HCT116 (cell line): ENCODE results near the gene RPL35A. TPM values are rescaled to one million over a fixed set of nuclear protein-coding genes. Genes with fewer than 3 reads are reported as not detected.

Source experiments
- ATAC-seq: fragments of 200-7000 bp; cut with Tn5 transposase; 2 replicates; pipeline ENCODE4 v1.9.1; 2020; ENCODE audit warnings: mild to moderate bottlenecking, moderate library complexity
- BruUV-seq: library from RNA; stranded (reverse); fragments of 400-500 nt; replicated peaks from 2 replicates; lab custom pipeline; 2021; lab: Mats Ljungman, UMichigan
- CTCF ChIA-PET: fragments of 300-600 bp; sonication (Branson Sonifier 250); formaldehyde crosslinking; loops from one replicate; lab custom pipeline; 2021; ENCODE audit warnings: antibody characterized with exemption; lab: Charles Lee
- POLR2A ChIA-PET: fragments of 300-600, 350-600 bp; sonication (Branson Sonifier 250); formaldehyde crosslinking; loops from one replicate; lab custom pipeline; 2021; ENCODE audit warnings: antibody characterized with exemption; lab: Charles Lee
- RAD21 ChIA-PET, 2 experiments: fragments of 300-600 bp; sonication (Branson Sonifier 250); formaldehyde crosslinking; loops; one replicate each; lab custom pipeline; 2023; ENCODE audit warnings: low total read pairs in 2 of 2; ENCODE audit not compliant: uncharacterized antibody in 2 of 2, unreplicated experiment in 2 of 2, low non-redundant PET in 1 of 2; lab: Charles Lee
- DNase-seq: peaks from one replicate; pipeline ENCODE4 v3.0.0-alpha.2; 2010; ENCODE audit warnings: low read depth, low spot score
- H2AFZ ChIP-seq: fragments of 200-600 bp; shearing (Covaris generic), sonication (generic); 2 replicates; pipeline ENCODE4 v1.6.1; 2017; ENCODE audit warnings: low read depth, mixed run types, mixed read lengths, antibody characterized with exemption, low read length; ENCODE audit not compliant: poor library complexity, severe bottlenecking
- H3K27ac ChIP-seq: 2 replicates; pipeline ENCODE4 v1.5.1; 2012; ENCODE audit warnings: low read depth, low read length
- H3K27me3 ChIP-seq: fragments of 200-600 bp; sonication (generic); 2 replicates; pipeline ENCODE4 v1.6.1; 2016; ENCODE audit warnings: mixed run types, low read length, mixed read lengths; ENCODE audit not compliant: insufficient read depth
- H3K36me3 ChIP-seq, 2 experiments: fragments of 200-500 bp in 1 of 2; fragments of 200-600 bp in 1 of 2; sonication (Bioruptor generic) in 1 of 2; sonication (generic) in 1 of 2; 2 replicates each; pipeline versions ENCODE4 v1.5.1 to v1.6.1; 2014 to 2016; ENCODE audit warnings: low read length in 2 of 2, inconsistent platforms in 1 of 2, mixed read lengths in 1 of 2, mixed run types in 1 of 2; ENCODE audit not compliant: insufficient read depth in 2 of 2, control insufficient read depth in 1 of 2
- H3K4me1 ChIP-seq, 2 experiments: fragments of 200-600 bp in 1 of 2; sonication (generic) in 1 of 2; 2 replicates each; pipeline versions ENCODE4 v1.5.1 to v1.6.1; 2012 to 2017; ENCODE audit warnings: low read length in 2 of 2, inconsistent platforms in 1 of 2, mild to moderate bottlenecking in 1 of 2, mixed read lengths in 1 of 2, mixed run types in 1 of 2, moderate library complexity in 1 of 2; ENCODE audit not compliant: insufficient read depth in 2 of 2, control insufficient read depth in 1 of 2
- H3K4me2 ChIP-seq: fragments of 200-600 bp; sonication (generic); 2 replicates; pipeline ENCODE4 v1.6.1; 2017; ENCODE audit warnings: mixed run types, low read length, mixed read lengths
- H3K4me3 ChIP-seq, 2 experiments: fragments of 200-600 bp in 1 of 2; sonication (generic) in 1 of 2; replicated peaks in 1 of 2; 2 replicates each; pipeline ENCODE4 v1.5.1; 2011 to 2016; ENCODE audit warnings: low read length in 2 of 2, control low read depth in 1 of 2, low read depth in 1 of 2, mild to moderate bottlenecking in 1 of 2, mixed read lengths in 1 of 2, mixed run types in 1 of 2
- H3K79me2 ChIP-seq: fragments of 200-600 bp; sonication (generic); 2 replicates; pipeline ENCODE4 v1.6.1; 2017; ENCODE audit warnings: mild to moderate bottlenecking, mixed run types, low read length, moderate library complexity, mixed read lengths; ENCODE audit not compliant: insufficient read depth
- H3K9ac ChIP-seq: fragments of 200-600 bp; sonication (generic); 2 replicates; pipeline ENCODE4 v1.6.1; 2016; ENCODE audit warnings: low read length, mixed read lengths
- H3K9me2 ChIP-seq: fragments of 200-600 bp; sonication (generic), shearing (Covaris generic); 2 replicates; pipeline ENCODE4 v1.6.1; 2017; ENCODE audit warnings: mixed run types, mild to moderate bottlenecking, moderate library complexity; ENCODE audit not compliant: insufficient read depth
- H3K9me3 ChIP-seq, 2 experiments: fragments of 200-500 bp in 1 of 2; fragments of 200-600 bp in 1 of 2; sonication (Bioruptor generic) in 1 of 2; sonication (generic) in 1 of 2; 2 replicates each; pipeline ENCODE4 v1.6.1; 2014 to 2017; ENCODE audit warnings: low read length in 2 of 2, mixed read lengths in 2 of 2, inconsistent platforms in 1 of 2, low read depth in 1 of 2, mild to moderate bottlenecking in 1 of 2, mixed run types in 1 of 2, moderate library complexity in 1 of 2; ENCODE audit not compliant: control insufficient read depth in 1 of 2, insufficient read depth in 1 of 2
- H4K20me1 ChIP-seq: fragments of 200-600 bp; sonication (generic), shearing (Covaris generic); 2 replicates; pipeline ENCODE4 v1.6.1; 2017; ENCODE audit warnings: mixed run types, mild to moderate bottlenecking, moderate library complexity; ENCODE audit not compliant: insufficient read depth
- CEBPB ChIP-seq: IDR thresholded peaks from 2 replicates; pipeline ENCODE4 v1.6.1; 2012; ENCODE audit warnings: low read depth
- EGR1 ChIP-seq: IDR thresholded peaks from 2 replicates; pipeline ENCODE4 v1.6.1; 2012; ENCODE audit warnings: low read depth
- ELF1 ChIP-seq: IDR thresholded peaks from 2 replicates; pipeline ENCODE4 v1.6.1; 2012; ENCODE audit warnings: low read depth, borderline replicate concordance
- EZH2 ChIP-seq: fragments of 200-600 bp; sonication (generic); IDR thresholded peaks from 2 replicates; pipeline ENCODE4 v1.6.1; 2017; ENCODE audit warnings: antibody characterized with exemption, mixed run types
- EZH2phosphoT487 ChIP-seq: fragments of 200-600 bp; IDR thresholded peaks from 2 replicates; pipeline ENCODE4 v1.6.1; 2018; ENCODE audit warnings: antibody characterized with exemption, borderline replicate concordance
- JUND ChIP-seq: IDR thresholded peaks from 2 replicates; pipeline ENCODE4 v1.6.1; 2012
- POLR2AphosphoS5 ChIP-seq: IDR thresholded peaks from 2 replicates; pipeline ENCODE4 v1.6.1; 2011; ENCODE audit warnings: mild to moderate bottlenecking, low read depth, low read length, moderate library complexity
- YY1 ChIP-seq: IDR thresholded peaks from 2 replicates; pipeline ENCODE4 v1.6.1; 2011; ENCODE audit warnings: low read length, low read depth, moderate library complexity, mild to moderate bottlenecking; ENCODE audit not compliant: insufficient replicate concordance; ENCODE audit errors: extremely low read depth
- ZFX ChIP-seq: fragments of 450-650 bp; IDR thresholded peaks from 2 replicates; pipeline ENCODE4 v1.6.1; 2017
- ZNF274 ChIP-seq: fragments of 200-500 bp; sonication (Bioruptor generic); IDR thresholded peaks from 2 replicates; pipeline ENCODE4 v1.6.1; 2014; ENCODE audit warnings: mild to moderate bottlenecking, low read depth, low read length, inconsistent platforms
- intact Hi-C: fragments of 100-400 bp; cut with micrococcal nuclease; formaldehyde crosslinking; loops from 2 replicates; pipeline ENCODE4 v1.10.0; 2022
- total RNA-seq: library from RNA; stranded (reverse); gene quantifications from one replicate; pipeline ENCODE4 v1.2.1, GENCODE V29; 2021; ENCODE audit not compliant: unreplicated experiment
- TF ChIP-seq, protein P1 (sequence below): IDR thresholded peaks from 2 replicates; pipeline ENCODE4 v1.6.1; 2012; ENCODE audit warnings: low read depth
- TF ChIP-seq, protein P2 (sequence below): IDR thresholded peaks from 2 replicates; pipeline ENCODE4 v1.6.1; 2012
- TF ChIP-seq, protein P3 (sequence below): IDR thresholded peaks from 2 replicates; pipeline ENCODE4 v1.6.1; 2012
- TF ChIP-seq, protein P4 (sequence below), 3 experiments: fragments of 200-600 bp in 1 of 3; sonication (generic) in 1 of 3; IDR thresholded peaks in 2 of 3; conservative IDR thresholded peaks in 1 of 3; 2 replicates each; pipeline ENCODE4 v1.5.1; 2012 to 2017; ENCODE audit warnings: low read depth in 2 of 3, low read length in 2 of 3, antibody characterized with exemption in 1 of 3, borderline replicate concordance in 1 of 3, control low read depth in 1 of 3, mild to moderate bottlenecking in 1 of 3, mixed read lengths in 1 of 3, mixed run types in 1 of 3, moderate library complexity in 1 of 3; ENCODE audit not compliant: insufficient read depth in 1 of 3

The RPL35A gene
- total RNA-seq, 1 experiment from 2014 or later, result 1,465 TPM

DNA sequence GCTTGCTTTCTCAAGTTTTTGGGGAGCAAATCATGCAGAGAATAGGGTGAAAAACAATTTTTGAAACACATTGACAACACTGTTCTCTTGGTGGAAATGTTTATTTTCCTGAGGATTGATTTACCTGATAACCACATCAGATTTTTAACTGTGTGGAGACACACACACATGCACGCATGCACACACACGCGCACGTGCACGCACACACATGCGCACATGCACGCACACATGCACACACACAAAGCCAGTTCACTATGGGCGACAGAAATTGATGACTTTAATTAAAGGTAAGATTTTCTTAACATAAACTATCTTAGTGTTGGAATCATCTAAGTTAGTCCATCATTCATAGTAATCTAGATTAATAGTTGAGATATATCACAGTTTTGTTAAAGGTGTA is 25.3 kb downstream of the RPL35A start:
- Histone ChIP-seq H3K4me2 (no peak overlapping the region), H2AFZ (no peak overlapping the region), H3K79me2 (no peaks in the 10 kb centered on the region), H3K27ac (no peak overlapping the region), H3K27me3 (no peaks in the 10 kb centered on the region), H3K9me2 (no peaks in the 10 kb centered on the region), H4K20me1 (no peaks in the 10 kb centered on the region), H3K36me3 (no peaks in the 10 kb centered on the region), H3K4me1 (no peaks in the 10 kb centered on the region), H3K9ac (no peak overlapping the region), H3K9me3 (no peaks in the 10 kb centered on the region; a peak in 1 of 4 replicates), H3K4me3 (no peak overlapping the region)
- ChIA-PET RAD21 (no interaction called here), POLR2A (no interaction called here), CTCF (no interaction called here)
- intact Hi-C loops, result no loop called here
- no TSS peak for BruUV-seq
- TF ChIP-seq, protein P1, sequence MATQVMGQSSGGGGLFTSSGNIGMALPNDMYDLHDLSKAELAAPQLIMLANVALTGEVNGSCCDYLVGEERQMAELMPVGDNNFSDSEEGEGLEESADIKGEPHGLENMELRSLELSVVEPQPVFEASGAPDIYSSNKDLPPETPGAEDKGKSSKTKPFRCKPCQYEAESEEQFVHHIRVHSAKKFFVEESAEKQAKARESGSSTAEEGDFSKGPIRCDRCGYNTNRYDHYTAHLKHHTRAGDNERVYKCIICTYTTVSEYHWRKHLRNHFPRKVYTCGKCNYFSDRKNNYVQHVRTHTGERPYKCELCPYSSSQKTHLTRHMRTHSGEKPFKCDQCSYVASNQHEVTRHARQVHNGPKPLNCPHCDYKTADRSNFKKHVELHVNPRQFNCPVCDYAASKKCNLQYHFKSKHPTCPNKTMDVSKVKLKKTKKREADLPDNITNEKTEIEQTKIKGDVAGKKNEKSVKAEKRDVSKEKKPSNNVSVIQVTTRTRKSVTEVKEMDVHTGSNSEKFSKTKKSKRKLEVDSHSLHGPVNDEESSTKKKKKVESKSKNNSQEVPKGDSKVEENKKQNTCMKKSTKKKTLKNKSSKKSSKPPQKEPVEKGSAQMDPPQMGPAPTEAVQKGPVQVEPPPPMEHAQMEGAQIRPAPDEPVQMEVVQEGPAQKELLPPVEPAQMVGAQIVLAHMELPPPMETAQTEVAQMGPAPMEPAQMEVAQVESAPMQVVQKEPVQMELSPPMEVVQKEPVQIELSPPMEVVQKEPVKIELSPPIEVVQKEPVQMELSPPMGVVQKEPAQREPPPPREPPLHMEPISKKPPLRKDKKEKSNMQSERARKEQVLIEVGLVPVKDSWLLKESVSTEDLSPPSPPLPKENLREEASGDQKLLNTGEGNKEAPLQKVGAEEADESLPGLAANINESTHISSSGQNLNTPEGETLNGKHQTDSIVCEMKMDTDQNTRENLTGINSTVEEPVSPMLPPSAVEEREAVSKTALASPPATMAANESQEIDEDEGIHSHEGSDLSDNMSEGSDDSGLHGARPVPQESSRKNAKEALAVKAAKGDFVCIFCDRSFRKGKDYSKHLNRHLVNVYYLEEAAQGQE, result no peak
- no peak for TF ChIP-seq ZNF274
- no peak for TF ChIP-seq EZH2phosphoT487
- no peak for TF ChIP-seq YY1
- TF ChIP-seq, protein P2, sequence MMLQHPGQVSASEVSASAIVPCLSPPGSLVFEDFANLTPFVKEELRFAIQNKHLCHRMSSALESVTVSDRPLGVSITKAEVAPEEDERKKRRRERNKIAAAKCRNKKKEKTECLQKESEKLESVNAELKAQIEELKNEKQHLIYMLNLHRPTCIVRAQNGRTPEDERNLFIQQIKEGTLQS, result no peak
- TF ChIP-seq POLR2AphosphoS5, result no peak
- no peak for TF ChIP-seq ZFX
- TF ChIP-seq JUND, result no peak
- no peak for TF ChIP-seq ELF1
- TF ChIP-seq EZH2, result no peak
- TF ChIP-seq CEBPB, result no peak
- TF ChIP-seq, protein P3, sequence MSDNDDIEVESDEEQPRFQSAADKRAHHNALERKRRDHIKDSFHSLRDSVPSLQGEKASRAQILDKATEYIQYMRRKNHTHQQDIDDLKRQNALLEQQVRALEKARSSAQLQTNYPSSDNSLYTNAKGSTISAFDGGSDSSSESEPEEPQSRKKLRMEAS, result no peak
- TF ChIP-seq EGR1, result no peak
- TF ChIP-seq, protein P4, sequence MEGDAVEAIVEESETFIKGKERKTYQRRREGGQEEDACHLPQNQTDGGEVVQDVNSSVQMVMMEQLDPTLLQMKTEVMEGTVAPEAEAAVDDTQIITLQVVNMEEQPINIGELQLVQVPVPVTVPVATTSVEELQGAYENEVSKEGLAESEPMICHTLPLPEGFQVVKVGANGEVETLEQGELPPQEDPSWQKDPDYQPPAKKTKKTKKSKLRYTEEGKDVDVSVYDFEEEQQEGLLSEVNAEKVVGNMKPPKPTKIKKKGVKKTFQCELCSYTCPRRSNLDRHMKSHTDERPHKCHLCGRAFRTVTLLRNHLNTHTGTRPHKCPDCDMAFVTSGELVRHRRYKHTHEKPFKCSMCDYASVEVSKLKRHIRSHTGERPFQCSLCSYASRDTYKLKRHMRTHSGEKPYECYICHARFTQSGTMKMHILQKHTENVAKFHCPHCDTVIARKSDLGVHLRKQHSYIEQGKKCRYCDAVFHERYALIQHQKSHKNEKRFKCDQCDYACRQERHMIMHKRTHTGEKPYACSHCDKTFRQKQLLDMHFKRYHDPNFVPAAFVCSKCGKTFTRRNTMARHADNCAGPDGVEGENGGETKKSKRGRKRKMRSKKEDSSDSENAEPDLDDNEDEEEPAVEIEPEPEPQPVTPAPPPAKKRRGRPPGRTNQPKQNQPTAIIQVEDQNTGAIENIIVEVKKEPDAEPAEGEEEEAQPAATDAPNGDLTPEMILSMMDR (IDR thresholded peaks at IDR 0.05 in 2 of 3, conservative IDR thresholded peaks at IDR 0.05 in 1 of 3; ENCODE audit: borderline replicate concordance in 1 of 3, insufficient read depth in 1 of 3, low read depth in 2 of 3, low read length in 2 of 3), result no peak
- DNase-seq (no peak), ATAC-seq (no peak)
